ENCODE results near the gene ACOXL.

Gene ACOXL

GRCh38 chr2:110875384-110875725 is 143.0 kb downstream of the ACOXL start:
- no peak for DNase-seq (ENCODE audit: low read depth)

GRCh38 chr2:110876167-110876999 is 144.0 kb downstream of the ACOXL start:
- DNase-seq (ENCODE audit: low read depth): no peak

- DNase-seq (ENCODE audit: low read depth): no peak
Measured at GRCh38 chr2:110877031-110877827, 144.9 kb downstream of the ACOXL start.

GRCh38 chr2:110878150-110878549 is 145.8 kb downstream of the ACOXL start:
- DNase-seq (ENCODE audit: low read depth): no peak

GRCh38 chr2:110881908-110882307 is 149.5 kb downstream of the ACOXL start:
- DNase-seq (ENCODE audit: low read depth): no peak

GRCh38 chr2:110883406-110883805 is 151.0 kb downstream of the ACOXL start:
- DNase-seq (ENCODE audit: low read depth): no peak

- no peak for DNase-seq (ENCODE audit: low read depth)
Measured at GRCh38 chr2:110885256-110885655, 152.9 kb downstream of the ACOXL start.

GRCh38 chr2:110886826-110887573 is 154.6 kb downstream of the ACOXL start:
- DNase-seq (ENCODE audit: low read depth): no peak

- no peak for DNase-seq (ENCODE audit: low read depth)
Measured at GRCh38 chr2:110888411-110888810, 156.0 kb downstream of the ACOXL start.

GRCh38 chr2:110891626-110892025 is 159.3 kb downstream of the ACOXL start:
- DNase-seq (ENCODE audit: low read depth): no peak

- DNase-seq (ENCODE audit: low read depth): no peak
Measured at GRCh38 chr2:110896226-110896625, 163.9 kb downstream of the ACOXL start.

- DNase-seq (ENCODE audit: low read depth): no peak
Measured at GRCh38 chr2:110897966-110898365, 165.6 kb downstream of the ACOXL start.

- no peak for DNase-seq (ENCODE audit: low read depth)
Measured at GRCh38 chr2:110900191-110900590, 167.8 kb downstream of the ACOXL start.

- DNase-seq (ENCODE audit: low read depth): no peak
Measured at GRCh38 chr2:110903548-110903947, 171.2 kb downstream of the ACOXL start.

- DNase-seq (ENCODE audit: low read depth): no peak
Measured at GRCh38 chr2:110904116-110904778, 171.9 kb downstream of the ACOXL start.

GRCh38 chr2:110904779-110905148 is 172.4 kb downstream of the ACOXL start:
- DNase-seq (ENCODE audit: low read depth): no peak

- DNase-seq (ENCODE audit: low read depth): no peak
Measured at GRCh38 chr2:110905217-110905616, 172.8 kb downstream of the ACOXL start.

GRCh38 chr2:110906613-110907298 is 174.4 kb downstream of the ACOXL start:
- DNase-seq (ENCODE audit: low read depth): no peak

GRCh38 chr2:110909501-110909900 is 177.1 kb downstream of the ACOXL start:
- DNase-seq (ENCODE audit: low read depth): no peak

- DNase-seq (ENCODE audit: low read depth): no peak
Measured at GRCh38 chr2:110910423-110910822, 178.1 kb downstream of the ACOXL start.

GRCh38 chr2:110919738-110920137 is 187.4 kb downstream of the ACOXL start:
- no peak for DNase-seq (ENCODE audit: low read depth)
